HG03025 (cell line): Measurements from ENCODE around the gene MPV17.
"Not testable (repeated sequence)": the region's sequence is repeated elsewhere in the genome, so short reads cannot be mapped to it uniquely, and the experiment has no call there.

Experiments
- ATAC-seq: cut with Tn5 transposase; IDR thresholded peaks from one replicate; pipeline ENCODE4 v1.9.1; 2021; ENCODE audit warnings: mild to moderate bottlenecking, moderate library complexity; ENCODE audit not compliant: unreplicated experiment, low FRiP score

The MPV17 gene

GRCh38 chr2:27300606-27301005 lies 22.3 kb downstream of the MPV17 start:
- not testable (repeated sequence) for ATAC-seq

- ATAC-seq = no peak
These were observed 24.4 kb downstream of the MPV17 start for GRCh38 chr2:27298391-27299080.

GRCh38 chr2:27297195-27297594 lies 25.7 kb downstream of the MPV17 start:
- no peak for ATAC-seq

- no peak for ATAC-seq
These were observed 26.4 kb downstream of the MPV17 start for GRCh38 chr2:27296481-27296880.

- no peak for ATAC-seq
These were observed 28.0 kb downstream of the MPV17 start for GRCh38 chr2:27294928-27295327.

GRCh38 chr2:27291865-27292264 lies 31.0 kb downstream of the MPV17 start:
- ATAC-seq = no peak

- ATAC-seq = no peak
These were observed 32.3 kb downstream of the MPV17 start for GRCh38 chr2:27290549-27290948.

- no peak for ATAC-seq
These were observed 34.3 kb downstream of the MPV17 start for GRCh38 chr2:27288610-27289009.

- ATAC-seq = no peak
These were observed 37.4 kb downstream of the MPV17 start for GRCh38 chr2:27285481-27285880.

GRCh38 chr2:27284996-27285395 lies 37.9 kb downstream of the MPV17 start:
- no peak for ATAC-seq

GRCh38 chr2:27282892-27283291 lies 40.0 kb downstream of the MPV17 start:
- ATAC-seq = no peak

- no peak for ATAC-seq
These were observed 40.9 kb downstream of the MPV17 start, which contains the start of gene TRIM54 for GRCh38 chr2:27281855-27282559. TSS of gene TRIM54 (plus strand) at chr2:27282429. CDS start at chr2:27282732, 303 bp downstream.

GRCh38 chr2:27281442-27281841 lies 41.5 kb downstream of the MPV17 start:
- no peak for ATAC-seq

- ATAC-seq = no peak
These were observed 42.1 kb downstream of the MPV17 start for GRCh38 chr2:27280826-27281225.

- no peak for ATAC-seq
These were observed 44.9 kb downstream of the MPV17 start for GRCh38 chr2:27278010-27278409.

- ATAC-seq = no peak
These were observed 47.4 kb downstream of the MPV17 start, which contains the start of gene DNAJC5G for GRCh38 chr2:27275211-27276150. TSS of gene DNAJC5G (plus strand) at chr2:27275433. CDS start at chr2:27276729, 1,296 bp downstream.

- not testable (repeated sequence) for ATAC-seq
These were observed 50.1 kb downstream of the MPV17 start for GRCh38 chr2:27272537-27273522.

- no peak for ATAC-seq
These were observed 51.1 kb downstream of the MPV17 start for GRCh38 chr2:27271631-27272340.

- ATAC-seq = no peak
These were observed 52.2 kb downstream of the MPV17 start for GRCh38 chr2:27270670-27271069.
